Lung (tissue), 12 donors: ENCODE measurements around the gene TMEM170A. TPM values are rescaled to one million over a fixed set of nuclear protein-coding genes. Genes with fewer than 3 reads are reported as not detected.
A peak's percentile ranks its signal among the peaks of the same experiment; 100 is the strongest.
"Not testable (repeated sequence)": the region's sequence is repeated elsewhere in the genome, so short reads cannot be mapped to it uniquely, and the experiment has no call there.

Experiments used
- ATAC-seq: fragments of 200-7000 bp; cut with Tn5 transposase; one replicate; pipeline ENCODE4 v1.9.1; 2020; ENCODE audit warnings: moderate number of reproducible peaks; ENCODE audit not compliant: insufficient read depth, low FRiP score
- DNase-seq, 3 donors: peaks; one replicate each; pipeline ENCODE4 v3.0.0-alpha.2; 2013 to 2017
- H3K27ac ChIP-seq, 2 donors: one replicate each; pipeline ENCODE4 v1.5.1; 2013; ENCODE audit warnings: mild to moderate bottlenecking in 2 of 2, moderate library complexity in 2 of 2, control low read depth in 1 of 2, inconsistent platforms in 1 of 2, low read depth in 1 of 2, low read length in 1 of 2
- H3K27me3 ChIP-seq, 3 donors: one replicate each; pipeline ENCODE4 v1.5.1; 2013; ENCODE audit warnings: low read length in 2 of 3; ENCODE audit not compliant: control insufficient read depth in 3 of 3, insufficient read depth in 3 of 3
- H3K36me3 ChIP-seq, 4 donors: one replicate each; pipeline ENCODE4 v1.5.1; 2013; ENCODE audit warnings: low read length in 4 of 4, mild to moderate bottlenecking in 1 of 4, moderate library complexity in 1 of 4; ENCODE audit not compliant: control insufficient read depth in 4 of 4, insufficient read depth in 4 of 4
- H3K4me1 ChIP-seq, 5 donors: one replicate each; pipeline ENCODE4 v1.5.1; 2013; ENCODE audit warnings: low read length in 5 of 5, mild to moderate bottlenecking in 2 of 5, moderate library complexity in 1 of 5; ENCODE audit not compliant: control insufficient read depth in 5 of 5, insufficient read depth in 5 of 5
- H3K4me3 ChIP-seq: one replicate; pipeline ENCODE4 v1.5.1; 2013; ENCODE audit warnings: mild to moderate bottlenecking, control low read depth, moderate library complexity
- H3K9ac ChIP-seq, 2 donors: one replicate each; pipeline ENCODE4 v1.5.1; 2013; ENCODE audit warnings: low read length in 2 of 2, control low read depth in 1 of 2; ENCODE audit not compliant: insufficient read depth in 1 of 2
- H3K9me3 ChIP-seq, 4 donors: one replicate each; pipeline ENCODE4 v1.5.1; 2013; ENCODE audit warnings: low read length in 3 of 4, mild to moderate bottlenecking in 1 of 4, moderate library complexity in 1 of 4; ENCODE audit not compliant: control insufficient read depth in 4 of 4, insufficient read depth in 3 of 4
- WGBS, 2 donors: extraction: QIAGEN DNeasy Blood & Tissue Kit; methylation state at CpG; one replicate each; pipeline ENCODE4 v1.1.7; 2013; 5-methylcytosine and 5-hydroxymethylcytosine counted together
- polyA plus RNA-seq, 2 donors: library from polyadenylated mRNA; stranded (reverse); fragments of 200-250 nt; gene quantifications; one replicate each; pipeline ENCODE4 v1.2.1, GENCODE V29; 2013
- total RNA-seq, 2 donors: library from RNA; depleted of rRNA in 1 of 2; stranded (reverse); fragments of >200 nt in 1 of 2; gene quantifications; one replicate each; pipeline ENCODE4 v1.2.1, GENCODE V29; 2014 to 2021
- TF ChIP-seq, protein P1 (sequence below): IDR thresholded peaks from 2 replicates; pipeline ENCODE4 v1.5.1; 2012; ENCODE audit warnings: mild to moderate bottlenecking; ENCODE audit errors: control extremely low read depth, extremely low read depth
- donor health status: control.
- donor health status: control.
- donor health status: Bipolar disorder and iron deficiency.
- donor health status: healthy.
- donor health status: DM: yes; HTN: yes; CAD: no.

Gene TMEM170A
- total and polyA plus RNA-seq, 4 donors = 8.2 to 37.9 (median 15.2) TPM

DNA sequence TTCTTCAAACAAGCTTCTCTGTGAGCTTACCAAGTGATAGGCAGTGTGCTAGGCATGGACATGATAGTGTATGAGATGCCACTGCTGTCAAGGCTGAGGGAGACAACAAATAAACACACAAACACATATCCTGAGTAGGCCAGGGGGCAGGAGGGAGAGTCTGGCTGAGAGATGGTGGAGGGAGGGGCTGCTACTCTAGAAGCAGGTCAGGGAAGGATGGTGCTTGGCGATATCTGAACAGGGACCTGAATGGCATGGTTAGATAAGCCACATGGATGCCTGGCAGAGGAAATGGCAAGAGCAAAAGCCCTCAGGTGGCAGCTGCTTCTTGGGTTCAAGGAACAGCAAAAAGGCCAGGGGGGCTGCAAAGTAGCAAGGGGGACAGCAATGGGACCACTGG lies 39.3 kb upstream of the TMEM170A start:
- DNase-seq = no peak
- peaks cover 0 to 3% (median 0%) of the 10 kb centered on the region in 3 donors for H3K27me3 ChIP-seq
- H3K4me1 ChIP-seq = peaks cover 0 to 9% (median 0%) of the 10 kb centered on the region in 5 donors
- peaks cover 0 to 1% (median 0%) of the 10 kb centered on the region in 4 donors for H3K9me3 ChIP-seq
- no peak overlapping the region for H3K9ac ChIP-seq
- TF ChIP-seq, protein P1, sequence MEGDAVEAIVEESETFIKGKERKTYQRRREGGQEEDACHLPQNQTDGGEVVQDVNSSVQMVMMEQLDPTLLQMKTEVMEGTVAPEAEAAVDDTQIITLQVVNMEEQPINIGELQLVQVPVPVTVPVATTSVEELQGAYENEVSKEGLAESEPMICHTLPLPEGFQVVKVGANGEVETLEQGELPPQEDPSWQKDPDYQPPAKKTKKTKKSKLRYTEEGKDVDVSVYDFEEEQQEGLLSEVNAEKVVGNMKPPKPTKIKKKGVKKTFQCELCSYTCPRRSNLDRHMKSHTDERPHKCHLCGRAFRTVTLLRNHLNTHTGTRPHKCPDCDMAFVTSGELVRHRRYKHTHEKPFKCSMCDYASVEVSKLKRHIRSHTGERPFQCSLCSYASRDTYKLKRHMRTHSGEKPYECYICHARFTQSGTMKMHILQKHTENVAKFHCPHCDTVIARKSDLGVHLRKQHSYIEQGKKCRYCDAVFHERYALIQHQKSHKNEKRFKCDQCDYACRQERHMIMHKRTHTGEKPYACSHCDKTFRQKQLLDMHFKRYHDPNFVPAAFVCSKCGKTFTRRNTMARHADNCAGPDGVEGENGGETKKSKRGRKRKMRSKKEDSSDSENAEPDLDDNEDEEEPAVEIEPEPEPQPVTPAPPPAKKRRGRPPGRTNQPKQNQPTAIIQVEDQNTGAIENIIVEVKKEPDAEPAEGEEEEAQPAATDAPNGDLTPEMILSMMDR = no peak
- 85% methylated on average over 1 of the region's 1 CpG for WGBS, 2 donors
- no peaks in the 10 kb centered on the region for H3K36me3 ChIP-seq
- H3K27ac ChIP-seq = no peak overlapping the region
- H3K4me3 ChIP-seq = no peak overlapping the region
- no peak for ATAC-seq

DNA sequence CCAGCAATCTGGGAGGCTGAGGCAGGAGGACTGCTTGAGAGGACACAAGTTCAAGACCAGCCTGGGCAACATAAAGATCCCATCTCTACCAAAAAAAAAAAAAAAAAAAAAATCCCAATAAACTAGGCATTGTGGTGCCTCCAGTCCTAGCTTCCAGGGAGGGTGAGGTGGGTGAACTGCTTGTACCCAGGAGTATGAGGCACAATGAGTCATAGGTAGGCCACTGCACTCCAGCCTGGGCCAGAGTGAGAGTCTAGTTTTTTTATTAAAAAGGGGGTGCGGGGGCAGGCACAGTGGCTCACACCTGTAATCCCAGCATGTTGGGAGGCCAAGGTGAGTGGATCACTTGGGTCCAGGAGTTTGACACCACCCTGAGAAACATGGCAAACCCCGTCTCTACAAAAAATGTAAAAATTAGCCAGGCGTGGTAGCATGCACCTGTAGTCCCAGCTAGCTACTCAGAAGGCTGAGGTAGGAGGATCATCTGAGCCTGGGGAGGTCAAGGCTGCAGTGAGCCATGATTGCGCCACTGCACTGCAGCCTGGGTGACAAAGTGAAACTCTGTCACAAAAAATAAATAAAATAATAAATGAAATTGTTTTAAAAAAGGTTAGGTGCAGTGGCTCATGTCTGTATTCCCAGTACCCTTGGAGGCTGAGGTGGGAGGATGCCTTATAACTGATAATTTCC lies 38.6 kb upstream of the TMEM170A start:
- ATAC-seq (no peak), DNase-seq (no peak)
- Histone ChIP-seq H3K4me3 (no peak overlapping the region), H3K4me1 (peaks cover 0 to 9% (median 6%) of the 10 kb centered on the region in 5 donors), H3K27ac (no peak overlapping the region), H3K27me3 (peaks cover 0 to 3% (median 0%) of the 10 kb centered on the region in 3 donors), H3K36me3 (no peaks in the 10 kb centered on the region), H3K9me3 (peaks cover 0 to 1% (median 0%) of the 10 kb centered on the region in 4 donors), H3K9ac (no peak overlapping the region)
- TF ChIP-seq, protein P1 = no peak
- 86 to 97% methylated on average over 4 of the region's 4 CpGs for WGBS, 2 donors

DNA sequence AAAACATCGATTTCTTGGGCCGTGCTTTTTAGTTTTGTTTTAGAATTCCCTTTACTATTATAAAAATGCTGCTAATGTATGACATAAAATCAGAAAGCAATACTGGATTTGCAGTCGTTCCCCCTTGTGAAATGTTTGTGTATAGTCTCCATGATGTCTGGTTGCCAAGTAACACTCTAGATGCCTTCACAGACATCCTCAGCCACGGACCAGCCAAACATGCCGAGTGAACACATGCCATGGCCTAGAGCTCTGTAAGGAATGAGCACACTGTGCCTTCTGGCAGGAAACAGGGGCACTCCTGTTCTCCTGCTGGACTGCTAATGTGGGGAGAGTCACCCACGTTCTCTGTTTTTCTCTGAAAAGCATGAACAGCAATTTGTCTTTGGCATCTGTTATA lies 37.3 kb upstream of the TMEM170A start:
- not testable (repeated sequence) for H3K27me3 ChIP-seq

DNA sequence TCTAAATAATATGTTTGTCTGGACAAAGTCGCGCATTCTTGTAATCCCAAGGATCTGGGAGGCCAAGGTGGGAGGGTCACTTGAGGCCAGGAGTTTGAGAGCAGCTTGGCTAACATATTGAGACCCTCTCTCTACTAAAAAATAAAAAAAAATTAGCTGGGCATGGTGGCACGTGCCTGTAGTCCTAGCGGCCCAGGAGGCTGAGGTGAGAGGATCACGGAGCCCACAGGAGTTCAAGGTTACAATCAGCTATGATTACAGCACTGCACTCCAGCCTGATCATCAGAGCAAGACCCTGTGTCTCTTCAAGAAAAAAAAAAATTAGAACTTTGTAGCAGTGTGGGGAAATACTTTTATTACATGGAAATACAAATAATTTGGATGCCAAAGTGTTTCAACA lies 36.9 kb upstream of the TMEM170A start:
- no peak overlapping the region for H3K9ac ChIP-seq
- H3K27me3 ChIP-seq = peaks cover 0 to 3% (median 0%) of the 10 kb centered on the region in 3 donors
- peaks cover 0 to 1% (median 0%) of the 10 kb centered on the region in 4 donors for H3K9me3 ChIP-seq
- TF ChIP-seq, protein P1 = no peak
- no peak for DNase-seq
- no peak overlapping the region for H3K4me3 ChIP-seq
- H3K27ac ChIP-seq = no peak overlapping the region
- ATAC-seq = no peak
- H3K4me1 ChIP-seq = peaks cover 0 to 10% (median 6%) of the 10 kb centered on the region in 5 donors
- no peaks in the 10 kb centered on the region for H3K36me3 ChIP-seq
- WGBS, 2 donors = 80 to 92% methylated on average over 5 of the region's 5 CpGs

More for the DNA sequence above, 37.3 kb upstream of the TMEM170A start:
- H3K4me3 ChIP-seq, H3K9me3 ChIP-seq, H3K4me1 ChIP-seq, H3K9ac ChIP-seq, ATAC-seq, H3K36me3 ChIP-seq: not testable (repeated sequence)
- 53 to 71% methylated on average over 6 of the region's 6 CpGs for WGBS, 2 donors
- peak overlapping the region in 1 of 2 donors; percentile 38 for H3K27ac ChIP-seq
- peak; percentile 70 to 77 (median 73) for DNase-seq

DNA sequence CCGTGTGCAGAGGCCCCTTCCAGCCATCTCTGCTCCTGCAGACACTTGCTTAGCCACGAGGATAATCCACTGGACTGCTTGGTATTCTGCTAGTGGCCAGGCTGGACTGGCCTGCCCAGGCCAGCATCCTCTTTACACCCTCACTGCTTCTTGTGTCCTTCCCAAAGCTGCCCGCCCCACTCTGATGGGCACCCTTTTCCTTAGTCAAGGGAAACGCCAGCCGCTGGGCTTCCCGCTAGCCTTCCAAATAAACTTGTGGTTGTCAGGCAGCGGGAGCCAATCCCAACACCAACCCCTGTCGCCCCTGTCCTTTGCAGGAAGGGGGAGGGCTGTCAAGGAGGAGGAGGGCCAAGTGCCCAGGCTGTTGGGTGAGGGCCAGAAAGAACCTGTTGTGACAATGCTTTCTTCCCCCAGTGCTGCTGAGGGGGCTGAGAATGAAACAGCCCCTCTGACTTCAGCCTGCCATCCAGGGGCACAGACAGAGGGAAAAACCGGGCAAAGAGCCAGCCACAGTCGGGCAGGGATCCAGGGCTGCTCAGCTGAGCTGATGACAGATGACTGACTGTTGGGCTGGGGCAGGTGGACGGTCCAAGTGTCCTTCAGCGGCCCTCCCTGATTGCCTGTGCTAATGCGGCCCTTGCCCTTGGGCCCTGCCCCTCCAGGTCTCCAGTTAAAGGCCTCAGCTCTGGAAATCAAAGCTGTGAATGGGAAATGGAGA lies 34.3 kb upstream of the TMEM170A start:
- WGBS, 2 donors = 30 to 37% methylated on average over 6 to 11 of the region's 13 CpGs
- H3K27ac ChIP-seq = not testable (repeated sequence)
- DNase-seq = peak; percentile 56 to 76 (median 72)

More for the DNA sequence above, 34.3 kb upstream of the TMEM170A start:
- H3K9ac ChIP-seq, H3K27me3 ChIP-seq, H3K9me3 ChIP-seq, ATAC-seq, H3K4me3 ChIP-seq, H3K36me3 ChIP-seq: not testable (repeated sequence)
- H3K4me1 ChIP-seq = peaks cover 4 to 17% (median 9%) of the 10 kb centered on the region in 5 donors
